Subcutaneous adipose tissue (tissue), 4 donors: Measurements from ENCODE around the gene RTBDN. TPM values are rescaled to one million over a fixed set of nuclear protein-coding genes. Genes with fewer than 3 reads are reported as not detected.

Experiments used
- CTCF ChIP-seq: fragments of 450-650 bp; IDR thresholded peaks from one replicate; pipeline ENCODE4 v1.5.1; 2016; ENCODE audit warnings: low read depth, mild to moderate bottlenecking, control low read depth, antibody characterized with exemption, moderate library complexity
- total RNA-seq, 4 donors: library from RNA; depleted of rRNA; stranded (reverse); fragments of >200 nt; gene quantifications; one replicate each; pipeline ENCODE4 v1.1.0, GENCODE V29; 2016

Gene RTBDN
- total RNA-seq, 4 donors from 2014 or later, result not detected

- no peak for TF ChIP-seq CTCF
Observed at GRCh38 chr19:12791345-12792050, 42.9 kb downstream of the RTBDN start, which contains the start of gene JUNB. JUNB (plus strand) TSS chr19:12791486; CDS start chr19:12791772, 286 bp downstream.

GRCh38 chr19:12790628-12791344, 43.6 kb downstream of the RTBDN start:
- TF ChIP-seq CTCF, result no peak

GRCh38 chr19:12789904-12790619, 44.3 kb downstream of the RTBDN start:
- no peak for TF ChIP-seq CTCF

- TF ChIP-seq CTCF, result no peak
Observed at GRCh38 chr19:12789098-12789903, 45.1 kb downstream of the RTBDN start.

- TF ChIP-seq CTCF, result no peak
Observed at GRCh38 chr19:12788682-12789097, 45.7 kb downstream of the RTBDN start.

DNA sequence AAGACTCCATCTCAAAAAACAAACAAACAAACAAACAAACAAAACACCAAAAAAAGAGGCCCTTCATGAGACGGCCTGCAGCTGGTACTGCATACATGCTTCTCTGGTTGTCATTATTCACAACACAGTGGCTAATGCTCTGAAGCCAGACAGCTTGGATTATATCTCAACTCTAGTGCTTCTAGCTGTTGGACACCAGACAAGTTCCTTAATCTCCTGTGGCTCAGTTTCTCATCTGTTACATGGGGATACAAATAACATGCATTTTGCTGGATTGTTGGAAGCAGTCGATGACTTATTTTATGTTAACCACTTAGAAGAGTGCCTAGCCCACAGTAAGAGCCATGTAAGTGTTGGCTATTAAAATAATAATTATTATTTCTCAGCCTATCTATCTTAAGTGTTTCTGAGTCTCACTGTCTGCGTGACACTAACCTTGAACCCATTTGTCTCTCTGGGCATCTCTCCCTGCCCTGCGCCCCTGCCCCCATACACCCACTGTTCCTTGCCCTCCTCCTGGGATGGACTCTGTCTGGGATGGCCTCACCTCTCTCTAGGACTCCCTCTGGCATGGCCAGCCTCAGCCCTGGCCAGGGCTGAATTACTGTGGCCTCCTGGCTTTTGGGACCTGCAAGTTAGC, 46.2 kb downstream of the RTBDN start:
- TF ChIP-seq CTCF, result no peak
